SK-N-SH (cell line): ENCODE data around the gene EFCAB12. TPM values are rescaled to one million over a fixed set of nuclear protein-coding genes. Genes with fewer than 3 reads are reported as not detected.

Experiments
- CTCF ChIA-PET: fragments of 300-600, 350-600 bp; formaldehyde crosslinking; extraction: SDS; loops from one replicate; lab custom pipeline; 2021; lab: Yijun Ruan, JAX
- POLR2A ChIA-PET: fragments of 350-600 bp; sonication (Branson Sonifier 250); formaldehyde crosslinking; extraction: SDS; loops from one replicate; lab custom pipeline; 2020; ENCODE audit warnings: antibody characterized with exemption, inconsistent platforms; lab: Yijun Ruan, JAX
- DNase-seq: peaks from one replicate; pipeline ENCODE4 v3.0.0; 2012
- H2AFZ ChIP-seq: fragments of 200-600 bp; sonication (generic); 2 replicates; pipeline ENCODE4 v1.8.1; 2016; ENCODE audit warnings: antibody characterized with exemption, mild to moderate bottlenecking, low read depth
- H3F3A ChIP-seq: fragments of 200-600 bp; sonication (generic); replicated peaks from 2 replicates; pipeline ENCODE3; 2016; ENCODE audit warnings: antibody characterized with exemption, mild to moderate bottlenecking; ENCODE audit not compliant: insufficient read depth
- H3K27ac ChIP-seq, 2 experiments: fragments of 200-500 bp in 1 of 2; fragments of 200-600 bp in 1 of 2; sonication (Bioruptor generic) in 1 of 2; sonication (generic), shearing (Covaris generic) in 1 of 2; 2 replicates each; pipeline versions ENCODE4 v1.5.1 to v1.6.1; 2014 to 2016; ENCODE audit warnings: low read depth in 2 of 2, inconsistent platforms in 1 of 2, low read length in 1 of 2, mild to moderate bottlenecking in 1 of 2, mixed read lengths in 1 of 2
- H3K27me3 ChIP-seq: fragments of 200-600 bp; sonication (generic), shearing (Covaris generic); 2 replicates; pipeline ENCODE4 v1.6.1; 2016; ENCODE audit warnings: mixed run types; ENCODE audit not compliant: insufficient read depth
- H3K36me3 ChIP-seq, 2 experiments: fragments of 200-500 bp in 1 of 2; fragments of 200-600 bp in 1 of 2; sonication (Bioruptor generic) in 1 of 2; sonication (generic) in 1 of 2; replicated peaks in 1 of 2; 2 replicates each; pipeline versions ENCODE3 to v1.5.1; 2014 to 2016; ENCODE audit warnings: low read length in 1 of 2, mild to moderate bottlenecking in 1 of 2; ENCODE audit not compliant: insufficient read depth in 2 of 2, control insufficient read depth in 1 of 2
- H3K4me1 ChIP-seq, 2 experiments: fragments of 200-500 bp in 1 of 2; fragments of 200-600 bp in 1 of 2; sonication (Bioruptor generic) in 1 of 2; sonication (generic), shearing (Covaris generic) in 1 of 2; 2 replicates each; pipeline versions ENCODE4 v1.5.1 to v1.6.1; 2014 to 2016; ENCODE audit warnings: low read depth in 1 of 2, low read length in 1 of 2, mixed run types in 1 of 2; ENCODE audit not compliant: insufficient read depth in 2 of 2, control insufficient read depth in 1 of 2
- H3K4me2 ChIP-seq: fragments of 200-600 bp; sonication (generic), shearing (Covaris generic); 2 replicates; pipeline ENCODE4 v1.6.1; 2017; ENCODE audit warnings: mixed run types
- H3K4me3 ChIP-seq, 2 experiments: fragments of 200-500 bp in 1 of 2; fragments of 200-600 bp in 1 of 2; sonication (Bioruptor generic) in 1 of 2; sonication (generic), shearing (Covaris generic) in 1 of 2; 2 replicates each; pipeline versions ENCODE4 v1.5.1 to v1.8.1; 2014 to 2016; ENCODE audit warnings: low read depth in 2 of 2, inconsistent platforms in 1 of 2, low read length in 1 of 2, mild to moderate bottlenecking in 1 of 2, mixed read lengths in 1 of 2, moderate library complexity in 1 of 2
- H3K79me2 ChIP-seq: fragments of 200-600 bp; sonication (generic); 2 replicates; pipeline ENCODE4 v1.8.1; 2017; ENCODE audit warnings: mild to moderate bottlenecking; ENCODE audit not compliant: insufficient read depth
- H3K9ac ChIP-seq: fragments of 200-600 bp; sonication (generic); 2 replicates; pipeline ENCODE4 v1.6.1; 2017; ENCODE audit warnings: mixed run types
- H3K9me2 ChIP-seq: fragments of 200-600 bp; sonication (generic); 2 replicates; pipeline ENCODE4 v1.6.1; 2017; ENCODE audit warnings: mixed run types
- H3K9me3 ChIP-seq: fragments of 200-600 bp; sonication (generic); 2 replicates; pipeline ENCODE4 v1.6.1; 2017; ENCODE audit warnings: mixed run types, mild to moderate bottlenecking, moderate library complexity
- H4K20me1 ChIP-seq: fragments of 200-600 bp; sonication (generic); 2 replicates; pipeline ENCODE4 v1.6.1; 2017; ENCODE audit warnings: mild to moderate bottlenecking, mixed run types; ENCODE audit not compliant: insufficient read depth
- EP300 ChIP-seq, 2 experiments: IDR thresholded peaks; 2 replicates each; pipeline versions ENCODE4 v1.4.0 to v1.6.1; 2012; ENCODE audit warnings: borderline replicate concordance in 1 of 2, low read depth in 1 of 2, low read length in 1 of 2
- EZH2phosphoT487 ChIP-seq: fragments of 200-600 bp; sonication (generic); IDR thresholded peaks from 2 replicates; pipeline ENCODE4 v1.6.1; 2017; ENCODE audit warnings: low read depth, mixed run types, mild to moderate bottlenecking, antibody characterized with exemption, moderate library complexity, borderline replicate concordance
- GATA2 ChIP-seq: sonication (generic); formaldehyde crosslinking; IDR thresholded peaks from 2 replicates; pipeline ENCODE4 v1.5.0; 2020; ENCODE audit warnings: mild to moderate bottlenecking, missing genetic modification reagents
- RAD21 ChIP-seq: IDR thresholded peaks from 2 replicates; pipeline ENCODE4 v1.6.1; 2012; ENCODE audit warnings: mild to moderate bottlenecking, low read length
- RFX5 ChIP-seq: IDR thresholded peaks from 2 replicates; pipeline ENCODE4 v1.6.1; 2012; ENCODE audit warnings: mild to moderate bottlenecking, improper control_type of control experiment, low read length
- RXRA ChIP-seq: IDR thresholded peaks from 2 replicates; pipeline ENCODE4 v1.4.0; 2012; ENCODE audit warnings: low read depth, mild to moderate bottlenecking, borderline replicate concordance
- TAF1 ChIP-seq: IDR thresholded peaks from 2 replicates; pipeline ENCODE4 v1.6.1; 2012; ENCODE audit warnings: low read depth, mild to moderate bottlenecking, low read length, moderate library complexity, borderline replicate concordance
- TCF12 ChIP-seq: IDR thresholded peaks from 2 replicates; pipeline ENCODE4 v1.4.0; 2012
- TEAD4 ChIP-seq: IDR thresholded peaks from 2 replicates; pipeline ENCODE4 v1.4.0; 2012; ENCODE audit warnings: mild to moderate bottlenecking, borderline replicate concordance; ENCODE audit not compliant: insufficient read depth
- USF1 ChIP-seq: IDR thresholded peaks from 2 replicates; pipeline ENCODE4 v1.4.0; 2012; ENCODE audit warnings: low read depth, borderline replicate concordance
- WGBS: methylation state at CpG from one replicate; pipeline ENCODE4 v1.1.6; 2017; ENCODE audit warnings: low lambda C conversion rate; 5-methylcytosine and 5-hydroxymethylcytosine counted together
- polyA plus RNA-seq, 3 experiments: library from polyadenylated mRNA; depleted of rRNA; stranded (reverse); fragments of >200 nt; gene quantifications; 2 replicates each; pipeline ENCODE4 v1.2.3, GENCODE V29; 2012
- TF ChIP-seq, protein P1 (sequence below): fragments of 200-600 bp; sonication (generic); IDR thresholded peaks from 2 replicates; pipeline ENCODE4 v1.6.1; 2017; ENCODE audit warnings: antibody characterized with exemption, mild to moderate bottlenecking, moderate library complexity
- TF ChIP-seq, protein P2 (sequence below): fragments of 150-350 bp; IDR thresholded peaks from 2 replicates; pipeline ENCODE4 v1.6.1; 2016; ENCODE audit warnings: mild to moderate bottlenecking, low read depth, low read length

EFCAB12 gene
- polyA plus RNA-seq, 1 of the 3 experiments (the other 2 are of a cell fraction), result 0.38 TPM

GRCh38 chr3:129418041-129418973 lies 10.1 kb downstream of the EFCAB12 start:
- no peak overlapping the region for H3K4me3 ChIP-seq
- H3K4me1 ChIP-seq, result peaks cover 0 to 4% of the 10 kb centered on the region in 2 experiments; a peak in 1 of 4 replicates
- DNase-seq, result no peak
- no peak overlapping the region for H3K4me2 ChIP-seq
- no peak overlapping the region for H3K27ac ChIP-seq
- 84% methylated on average over 12 of the region's 14 CpGs for WGBS
- H3F3A ChIP-seq, result peaks cover 7% of the 10 kb centered on the region
- H3K79me2 ChIP-seq, result no peaks in the 10 kb centered on the region
- ChIA-PET CTCF (interaction anchor here (0.9 to 1.5 kb wide), 2 partner anchors 11 to 20 kb away, joined by 3 read pairs; partner anchors contain the start of gene EFCAB12), POLR2A (interaction anchor here (1.3 kb wide), 1 partner anchor 10 kb away, joined by 3 read pairs; the partner anchor contains the start of gene EFCAB12)
- H3K36me3 ChIP-seq, result no peaks in the 10 kb centered on the region
- no peak overlapping the region for H3K9ac ChIP-seq
- H3K27me3 ChIP-seq, result no peaks in the 10 kb centered on the region
- no peaks in the 10 kb centered on the region for H4K20me1 ChIP-seq
- no peaks in the 10 kb centered on the region for H3K9me3 ChIP-seq
- no peak overlapping the region for H2AFZ ChIP-seq
- no peaks in the 10 kb centered on the region for H3K9me2 ChIP-seq
- TF ChIP-seq RXRA, result no peak
- no peak for TF ChIP-seq RAD21
- no peak for TF ChIP-seq GATA2 (CRISPR knock-in tag)
- TF ChIP-seq, protein P1, sequence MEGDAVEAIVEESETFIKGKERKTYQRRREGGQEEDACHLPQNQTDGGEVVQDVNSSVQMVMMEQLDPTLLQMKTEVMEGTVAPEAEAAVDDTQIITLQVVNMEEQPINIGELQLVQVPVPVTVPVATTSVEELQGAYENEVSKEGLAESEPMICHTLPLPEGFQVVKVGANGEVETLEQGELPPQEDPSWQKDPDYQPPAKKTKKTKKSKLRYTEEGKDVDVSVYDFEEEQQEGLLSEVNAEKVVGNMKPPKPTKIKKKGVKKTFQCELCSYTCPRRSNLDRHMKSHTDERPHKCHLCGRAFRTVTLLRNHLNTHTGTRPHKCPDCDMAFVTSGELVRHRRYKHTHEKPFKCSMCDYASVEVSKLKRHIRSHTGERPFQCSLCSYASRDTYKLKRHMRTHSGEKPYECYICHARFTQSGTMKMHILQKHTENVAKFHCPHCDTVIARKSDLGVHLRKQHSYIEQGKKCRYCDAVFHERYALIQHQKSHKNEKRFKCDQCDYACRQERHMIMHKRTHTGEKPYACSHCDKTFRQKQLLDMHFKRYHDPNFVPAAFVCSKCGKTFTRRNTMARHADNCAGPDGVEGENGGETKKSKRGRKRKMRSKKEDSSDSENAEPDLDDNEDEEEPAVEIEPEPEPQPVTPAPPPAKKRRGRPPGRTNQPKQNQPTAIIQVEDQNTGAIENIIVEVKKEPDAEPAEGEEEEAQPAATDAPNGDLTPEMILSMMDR, result no peak
- no peak for TF ChIP-seq RFX5
- no peak for TF ChIP-seq TAF1
- TF ChIP-seq EP300 (IDR thresholded peaks at IDR 0.05; ENCODE audit: borderline replicate concordance in 1 of 2, low read depth in 1 of 2, low read length in 1 of 2), result no peak
- TF ChIP-seq TEAD4, result no peak
- no peak for TF ChIP-seq USF1
- TF ChIP-seq, protein P2, sequence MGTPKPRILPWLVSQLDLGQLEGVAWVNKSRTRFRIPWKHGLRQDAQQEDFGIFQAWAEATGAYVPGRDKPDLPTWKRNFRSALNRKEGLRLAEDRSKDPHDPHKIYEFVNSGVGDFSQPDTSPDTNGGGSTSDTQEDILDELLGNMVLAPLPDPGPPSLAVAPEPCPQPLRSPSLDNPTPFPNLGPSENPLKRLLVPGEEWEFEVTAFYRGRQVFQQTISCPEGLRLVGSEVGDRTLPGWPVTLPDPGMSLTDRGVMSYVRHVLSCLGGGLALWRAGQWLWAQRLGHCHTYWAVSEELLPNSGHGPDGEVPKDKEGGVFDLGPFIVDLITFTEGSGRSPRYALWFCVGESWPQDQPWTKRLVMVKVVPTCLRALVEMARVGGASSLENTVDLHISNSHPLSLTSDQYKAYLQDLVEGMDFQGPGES, result no peak
- no peak for TF ChIP-seq TCF12

GRCh38 chr3:129417326-129417725 lies 11.1 kb downstream of the EFCAB12 start:
- H3K9ac ChIP-seq, result no peak overlapping the region
- no peak for TF ChIP-seq EZH2phosphoT487
- peak; percentile 23; the same call in 1 of the 2 replicates for TF ChIP-seq TCF12
- no peaks in the 10 kb centered on the region for H3K27me3 ChIP-seq
- peaks cover 7% of the 10 kb centered on the region for H3F3A ChIP-seq
- H4K20me1 ChIP-seq, result no peaks in the 10 kb centered on the region
- no peak overlapping the region for H3K27ac ChIP-seq
- 27% methylated on average over 1 of the region's 1 CpG for WGBS
- H3K4me1 ChIP-seq, result peaks cover 0 to 4% of the 10 kb centered on the region in 2 experiments; a peak in 1 of 4 replicates
- no peak for DNase-seq
- CTCF ChIA-PET, result interaction anchor here (0.9 to 1.6 kb wide), 3 partner anchors 12 to 19 kb away, joined by 3 to 5 read pairs (median 3); partner anchors contain the start of gene EFCAB12
- H3K9me2 ChIP-seq, result no peaks in the 10 kb centered on the region
- H3K79me2 ChIP-seq, result no peaks in the 10 kb centered on the region
- no peak overlapping the region for H2AFZ ChIP-seq
- H3K4me3 ChIP-seq, result no peak overlapping the region
- no peak overlapping the region for H3K4me2 ChIP-seq
- POLR2A ChIA-PET, result no interaction called here
- no peaks in the 10 kb centered on the region for H3K9me3 ChIP-seq
- H3K36me3 ChIP-seq, result no peaks in the 10 kb centered on the region
